Neural progenitor cell (in vitro differentiated cells): ENCODE results near the gene PTPRN2. TPM values are rescaled to one million over a fixed set of nuclear protein-coding genes. Genes with fewer than 3 reads are reported as not detected.
"Not testable (repeated sequence)": the region's sequence is repeated elsewhere in the genome, so short reads cannot be mapped to it uniquely, and the experiment has no call there.

ENCODE experiments used
- DNase-seq: peaks from one replicate; pipeline ENCODE4 v3.0.0-alpha.2; 2016; ENCODE audit warnings: low spot score
- H2AFZ ChIP-seq: fragments of 200-600 bp; sonication (generic); replicated peaks from 2 replicates; pipeline ENCODE4 v1.6.1; 2016; ENCODE audit warnings: antibody characterized with exemption
- H3F3A ChIP-seq: fragments of 200-600 bp; sonication (generic); 2 replicates; pipeline ENCODE4 v1.6.1; 2016; ENCODE audit warnings: antibody characterized with exemption, low read depth
- H3K27ac ChIP-seq: fragments of 200-600 bp; sonication (generic); 2 replicates; pipeline ENCODE4 v1.5.1; 2016; ENCODE audit warnings: mild to moderate bottlenecking
- H3K27me3 ChIP-seq: fragments of 200-600 bp; sonication (generic); 2 replicates; pipeline ENCODE4 v1.6.1; 2016; ENCODE audit warnings: mild to moderate bottlenecking, moderate library complexity
- H3K36me3 ChIP-seq: fragments of 200-600 bp; sonication (generic); 2 replicates; pipeline ENCODE4 v1.5.1; 2016
- H3K4me1 ChIP-seq: fragments of 200-600 bp; sonication (generic); 2 replicates; pipeline ENCODE4 v1.6.1; 2016; ENCODE audit warnings: mixed run types
- H3K4me2 ChIP-seq: fragments of 200-600 bp; sonication (generic); 2 replicates; pipeline ENCODE4 v1.6.1; 2016
- H3K4me3 ChIP-seq: fragments of 200-600 bp; sonication (generic); 2 replicates; pipeline ENCODE4 v1.5.1; 2016
- H3K79me2 ChIP-seq: fragments of 200-600 bp; sonication (generic); 2 replicates; pipeline ENCODE4 v1.6.1; 2016; ENCODE audit warnings: low read depth
- H3K9ac ChIP-seq: fragments of 200-600 bp; sonication (generic); 2 replicates; pipeline ENCODE4 v1.6.1; 2016
- H3K9me3 ChIP-seq: fragments of 200-600 bp; sonication (generic); 2 replicates; pipeline ENCODE4 v1.5.1; 2016; ENCODE audit warnings: low read depth
- H4K20me1 ChIP-seq: fragments of 200-600 bp; sonication (generic); 2 replicates; pipeline ENCODE4 v1.6.1; 2016; ENCODE audit warnings: low read depth
- H3K27ac Mint-ChIP-seq: 3 replicates; pipeline ENCODE4 v1.8.0; 2021; ENCODE audit warnings: mixed read lengths
- H3K27me3 Mint-ChIP-seq: 2 replicates; pipeline ENCODE4 v1.8.0; 2022; ENCODE audit warnings: low read depth, mild to moderate bottlenecking, inconsistent platforms, moderate library complexity, mixed read lengths; ENCODE audit not compliant: insufficient read depth
- H3K36me3 Mint-ChIP-seq: 3 replicates; pipeline ENCODE4 v1.8.0; 2021; ENCODE audit warnings: mixed read lengths
- H3K4me1 Mint-ChIP-seq: 3 replicates; pipeline ENCODE4 v1.8.0; 2021; ENCODE audit warnings: mixed read lengths
- H3K4me3 Mint-ChIP-seq: 3 replicates; pipeline ENCODE4 v1.8.0; 2021; ENCODE audit warnings: mild to moderate bottlenecking, moderate library complexity, mixed read lengths
- H3K9me3 Mint-ChIP-seq: 3 replicates; pipeline ENCODE4 v1.8.0; 2020; ENCODE audit warnings: mixed read lengths
- CTCF ChIP-seq: fragments of 200-600 bp; sonication (generic); IDR thresholded peaks from 2 replicates; pipeline ENCODE4 v1.5.1; 2017; ENCODE audit warnings: antibody characterized with exemption, mild to moderate bottlenecking
- EZH2 ChIP-seq: fragments of 200-600 bp; sonication (generic); IDR thresholded peaks from 2 replicates; pipeline ENCODE4 v1.6.1; 2017; ENCODE audit warnings: antibody characterized with exemption, mild to moderate bottlenecking, moderate library complexity
- EZH2phosphoT487 ChIP-seq: fragments of 200-600 bp; sonication (generic); IDR thresholded peaks from 2 replicates; pipeline ENCODE4 v1.6.1; 2017; ENCODE audit warnings: antibody characterized with exemption
- total RNA-seq: library from RNA; depleted of rRNA; stranded (reverse); fragments of >200 nt; gene quantifications from 2 replicates; pipeline ENCODE4 v1.2.3, GENCODE V29; 2015; ENCODE audit warnings: low replicate concordance

The PTPRN2 gene
- total RNA-seq, 1 donor from 2014 or later: 3.0 TPM

- Mint-ChIP-seq H3K4me1 (peaks cover 32% of the 10 kb centered on the region), H3K4me3 (no peak overlapping the region), H3K36me3 (peaks cover 14% of the 10 kb centered on the region), H3K27ac (no peak overlapping the region), H3K27me3 (peaks cover 16% of the 10 kb centered on the region), H3K9me3 (peaks cover 42% of the 10 kb centered on the region)
- H3K79me2 ChIP-seq: no peaks in the 10 kb centered on the region
- no peak overlapping the region for H3K4me3 ChIP-seq
- DNase-seq: no peak
- peaks cover 56% of the 10 kb centered on the region for H3K27me3 ChIP-seq
- no peak overlapping the region for H2AFZ ChIP-seq
- H3K27ac ChIP-seq: no peak overlapping the region
- no peak overlapping the region for H3K9ac ChIP-seq
- H3F3A ChIP-seq: no peaks in the 10 kb centered on the region
- no peaks in the 10 kb centered on the region for H3K36me3 ChIP-seq
- H3K4me2 ChIP-seq: no peak overlapping the region
- no peaks in the 10 kb centered on the region for H3K4me1 ChIP-seq
- peaks cover 6% of the 10 kb centered on the region for H3K9me3 ChIP-seq
- no peaks in the 10 kb centered on the region for H4K20me1 ChIP-seq
- TF ChIP-seq CTCF (no peak), EZH2 (no peak), EZH2phosphoT487 (no peak)
These were observed 1084.9 kb downstream of the PTPRN2 start for GRCh38 chr7:157502701-157503111.

GRCh38 chr7:157501581-157501980, 1086.0 kb downstream of the PTPRN2 start:
- Histone ChIP-seq H3F3A (no peaks in the 10 kb centered on the region), H3K9ac (no peak overlapping the region), H3K4me1 (no peaks in the 10 kb centered on the region), H3K27ac (no peak overlapping the region), H4K20me1 (no peaks in the 10 kb centered on the region), H3K79me2 (no peaks in the 10 kb centered on the region), H2AFZ (no peak overlapping the region), H3K9me3 (peaks cover 6% of the 10 kb centered on the region), H3K27me3 (peaks cover 45% of the 10 kb centered on the region), H3K4me2 (no peak overlapping the region), H3K36me3 (no peaks in the 10 kb centered on the region), H3K4me3 (no peak overlapping the region)
- H3K27me3 Mint-ChIP-seq: peaks cover 11% of the 10 kb centered on the region
- no peak for DNase-seq
- TF ChIP-seq CTCF (no peak), EZH2phosphoT487 (no peak), EZH2 (no peak)
- peak overlapping the region; percentile 50 for H3K27ac Mint-ChIP-seq
- peaks cover 11% of the 10 kb centered on the region for H3K36me3 Mint-ChIP-seq
- peak overlapping the region; percentile 24 for H3K4me3 Mint-ChIP-seq
- peaks cover 36% of the 10 kb centered on the region for H3K4me1 Mint-ChIP-seq
- peaks cover 35% of the 10 kb centered on the region for H3K9me3 Mint-ChIP-seq

- not testable (repeated sequence) for H3K27me3 Mint-ChIP-seq
These were observed 1086.6 kb downstream of the PTPRN2 start for GRCh38 chr7:157500989-157501540.

GRCh38 chr7:157500171-157500960, 1087.3 kb downstream of the PTPRN2 start:
- H3K79me2 ChIP-seq: no peaks in the 10 kb centered on the region
- no peaks in the 10 kb centered on the region for H3K4me1 ChIP-seq
- H3K4me3 ChIP-seq: no peak overlapping the region
- H3K4me1 Mint-ChIP-seq: peaks cover 41% of the 10 kb centered on the region
- H3K27ac ChIP-seq: no peak overlapping the region
- peaks cover 42% of the 10 kb centered on the region for H3K27me3 ChIP-seq
- no peak for DNase-seq
- H3K36me3 ChIP-seq: no peaks in the 10 kb centered on the region
- H3K4me3 Mint-ChIP-seq: no peak overlapping the region
- H3K9me3 ChIP-seq: peaks cover 3% of the 10 kb centered on the region
- H3K36me3 Mint-ChIP-seq: peaks cover 6% of the 10 kb centered on the region
- peak overlapping the region; percentile 94 for H3K27ac Mint-ChIP-seq
- TF ChIP-seq EZH2: no peak
- no peak for TF ChIP-seq CTCF
- TF ChIP-seq EZH2phosphoT487: no peak
- H3F3A ChIP-seq: no peaks in the 10 kb centered on the region
- no peak overlapping the region for H3K4me2 ChIP-seq
- no peaks in the 10 kb centered on the region for H4K20me1 ChIP-seq
- H3K27me3 Mint-ChIP-seq: peaks cover 9% of the 10 kb centered on the region
- H3K9me3 Mint-ChIP-seq: peaks cover 23% of the 10 kb centered on the region
- H2AFZ ChIP-seq: no peak overlapping the region
- H3K9ac ChIP-seq: no peak overlapping the region

More at GRCh38 chr7:157500989-157501540, 1086.6 kb downstream of the PTPRN2 start:
- Mint-ChIP-seq H3K36me3 (peaks cover 10% of the 10 kb centered on the region), H3K4me1 (peaks cover 41% of the 10 kb centered on the region), H3K9me3 (peaks cover 30% of the 10 kb centered on the region)
- H3K4me3 ChIP-seq, H3K27ac ChIP-seq, DNase-seq, H3K27ac Mint-ChIP-seq, H3K36me3 ChIP-seq, H3K4me1 ChIP-seq, H3K4me2 ChIP-seq, H3K4me3 Mint-ChIP-seq, H3F3A ChIP-seq, H3K9me3 ChIP-seq, H3K9ac ChIP-seq, H4K20me1 ChIP-seq, H3K79me2 ChIP-seq, H2AFZ ChIP-seq: not testable (repeated sequence)
- peaks cover 42% of the 10 kb centered on the region for H3K27me3 ChIP-seq
